Right lobe of liver (tissue), 4 donors: ENCODE results near the gene GAB4.
"Not testable (repeated sequence)": the region's sequence is repeated elsewhere in the genome, so short reads cannot be mapped to it uniquely, and the experiment has no call there.

Experiments used
- POLR2A ChIP-seq: fragments of 450-650 bp; IDR thresholded peaks from one replicate; pipeline ENCODE4 v1.6.1; 2017; ENCODE audit warnings: antibody characterized with exemption, mild to moderate bottlenecking
- TF ChIP-seq, protein P1 (sequence below), 4 donors: fragments of 200-600 bp in 3 of 4; fragments of 450-650 bp in 1 of 4; IDR thresholded peaks; one replicate each; pipeline versions ENCODE4 v1.5.1 to v1.8.0; 2016 to 2022; ENCODE audit warnings: antibody characterized with exemption in 4 of 4, mild to moderate bottlenecking in 2 of 4
- donor health status: DM: no; HTN: no; CAD: no.
- donor health status: DM: no; HTN: no; CAD: no.
- donor health status: DM: no; HTN: yes; CAD: no.

DNA sequence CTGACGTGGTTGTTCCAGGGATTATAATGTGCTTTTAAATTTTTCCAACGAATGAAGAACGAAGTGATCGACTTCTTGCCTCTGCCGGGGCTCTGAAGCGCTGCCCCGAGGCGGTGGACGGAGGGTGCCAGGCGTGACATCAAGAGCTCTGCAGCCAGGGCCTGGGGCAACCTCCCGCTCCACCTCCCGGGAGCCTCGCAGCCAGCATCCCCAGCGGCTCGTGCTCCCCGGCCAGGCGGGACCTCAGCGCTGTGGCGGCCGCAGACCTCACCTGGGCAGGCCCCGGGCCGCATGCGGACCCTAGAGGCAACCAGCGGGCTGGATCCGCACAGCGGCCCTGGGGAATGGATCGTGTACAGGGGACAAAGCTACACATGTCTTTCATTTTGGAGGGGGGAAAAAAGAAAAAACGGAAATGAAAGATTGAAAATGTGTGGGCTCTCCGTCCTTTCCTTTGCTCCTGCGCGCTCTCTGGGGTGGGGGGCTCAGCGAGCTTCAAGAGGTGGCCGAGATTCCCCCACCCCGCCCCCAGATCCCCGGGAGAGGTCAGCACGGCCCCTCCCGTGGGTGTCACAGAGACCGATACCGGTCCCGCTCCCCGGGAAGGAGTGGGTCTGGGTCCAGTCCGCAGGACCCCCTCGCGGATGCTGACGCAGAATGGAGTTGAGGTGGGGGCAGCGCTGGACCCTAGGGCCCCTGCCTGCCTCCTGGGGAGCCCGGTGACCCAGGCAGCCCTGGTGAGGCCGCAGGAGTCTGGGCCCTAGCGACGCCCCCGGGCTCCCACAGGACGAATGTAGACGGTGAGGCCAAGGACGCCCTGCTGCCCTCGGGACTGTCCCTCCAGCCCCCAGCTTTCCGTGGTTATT lies 28.2 kb upstream of the GAB4 start:
- TF ChIP-seq POLR2A: not testable (repeated sequence)
- TF ChIP-seq, protein P1, sequence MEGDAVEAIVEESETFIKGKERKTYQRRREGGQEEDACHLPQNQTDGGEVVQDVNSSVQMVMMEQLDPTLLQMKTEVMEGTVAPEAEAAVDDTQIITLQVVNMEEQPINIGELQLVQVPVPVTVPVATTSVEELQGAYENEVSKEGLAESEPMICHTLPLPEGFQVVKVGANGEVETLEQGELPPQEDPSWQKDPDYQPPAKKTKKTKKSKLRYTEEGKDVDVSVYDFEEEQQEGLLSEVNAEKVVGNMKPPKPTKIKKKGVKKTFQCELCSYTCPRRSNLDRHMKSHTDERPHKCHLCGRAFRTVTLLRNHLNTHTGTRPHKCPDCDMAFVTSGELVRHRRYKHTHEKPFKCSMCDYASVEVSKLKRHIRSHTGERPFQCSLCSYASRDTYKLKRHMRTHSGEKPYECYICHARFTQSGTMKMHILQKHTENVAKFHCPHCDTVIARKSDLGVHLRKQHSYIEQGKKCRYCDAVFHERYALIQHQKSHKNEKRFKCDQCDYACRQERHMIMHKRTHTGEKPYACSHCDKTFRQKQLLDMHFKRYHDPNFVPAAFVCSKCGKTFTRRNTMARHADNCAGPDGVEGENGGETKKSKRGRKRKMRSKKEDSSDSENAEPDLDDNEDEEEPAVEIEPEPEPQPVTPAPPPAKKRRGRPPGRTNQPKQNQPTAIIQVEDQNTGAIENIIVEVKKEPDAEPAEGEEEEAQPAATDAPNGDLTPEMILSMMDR (IDR thresholded peaks at IDR 0.05): not testable (repeated sequence)
